ENCODE measurements around the gene LEPROT. TPM values are rescaled to one million over a fixed set of nuclear protein-coding genes. Genes with fewer than 3 reads are reported as not detected.

LEPROT gene
- total RNA-seq, 4 donors from 2014 or later, result 34.6 to 52.4 (median 44.2) TPM

- DNase-seq (ENCODE audit: low spot score in 2 of 2), result no peak
- Histone ChIP-seq H3K27ac (no peak overlapping the region), H3K4me1 (no peaks in the 10 kb centered on the region), H3K9me3 (no peaks in the 10 kb centered on the region), H3K27me3 (no peaks in the 10 kb centered on the region), H3K4me3 (no peak overlapping the region), H3K36me3 (no peaks in the 10 kb centered on the region)
- TF ChIP-seq POLR2A (IDR thresholded peaks at IDR 0.05) (no peak), EP300 (IDR thresholded peaks at IDR 0.05) (no peak), POLR2AphosphoS5 (IDR thresholded peaks at IDR 0.05) (no peak), CTCF (IDR thresholded peaks at IDR 0.05) (no peak)
Measured at GRCh38 chr1:65404941-65405340, 15.5 kb upstream of the LEPROT start.

- Histone ChIP-seq H3K27ac (no peak overlapping the region), H3K27me3 (no peaks in the 10 kb centered on the region), H3K4me1 (no peaks in the 10 kb centered on the region), H3K9me3 (no peaks in the 10 kb centered on the region), H3K36me3 (no peaks in the 10 kb centered on the region), H3K4me3 (no peak overlapping the region)
- no peak for TF ChIP-seq POLR2AphosphoS5 (IDR thresholded peaks at IDR 0.05)
- no peak for DNase-seq (ENCODE audit: low spot score in 2 of 2)
- 86% methylated on average over 2 of the region's 2 CpGs for WGBS
Measured at GRCh38 chr1:65407877-65408276, 12.6 kb upstream of the LEPROT start.

GRCh38 chr1:65409314-65409713, 11.2 kb upstream of the LEPROT start:
- no peak for DNase-seq (ENCODE audit: low spot score in 2 of 2)
- Histone ChIP-seq H3K9me3 (no peaks in the 10 kb centered on the region), H3K27me3 (no peaks in the 10 kb centered on the region), H3K36me3 (no peaks in the 10 kb centered on the region), H3K4me3 (no peak overlapping the region), H3K4me1 (no peaks in the 10 kb centered on the region), H3K27ac (no peak overlapping the region)
- TF ChIP-seq EP300 (IDR thresholded peaks at IDR 0.05), result no peak
- WGBS, result 57% methylated on average over 1 of the region's 1 CpG

GRCh38 chr1:65409816-65410326, 10.6 kb upstream of the LEPROT start:
- 90% methylated on average over 4 of the region's 4 CpGs for WGBS
- Histone ChIP-seq H3K9me3 (no peaks in the 10 kb centered on the region), H3K27ac (no peak overlapping the region), H3K4me1 (no peaks in the 10 kb centered on the region), H3K36me3 (no peaks in the 10 kb centered on the region), H3K27me3 (no peaks in the 10 kb centered on the region), H3K4me3 (no peak overlapping the region)
- TF ChIP-seq POLR2AphosphoS5 (IDR thresholded peaks at IDR 0.05) (no peak), POLR2A (IDR thresholded peaks at IDR 0.05) (no peak), EP300 (IDR thresholded peaks at IDR 0.05) (no peak), CTCF (IDR thresholded peaks at IDR 0.05) (no peak)
- DNase-seq (ENCODE audit: low spot score in 2 of 2), result no peak

GRCh38 chr1:65412256-65412983, 8.0 kb upstream of the LEPROT start:
- H3K9me3 ChIP-seq, result no peaks in the 10 kb centered on the region
- no peaks in the 10 kb centered on the region for H3K4me1 ChIP-seq
- DNase-seq (ENCODE audit: low spot score in 2 of 2), result no peak
- 89% methylated on average over 4 of the region's 4 CpGs for WGBS
- H3K4me3 ChIP-seq, result no peak overlapping the region
- TF ChIP-seq POLR2AphosphoS5 (IDR thresholded peaks at IDR 0.05) (no peak), EP300 (IDR thresholded peaks at IDR 0.05) (no peak), POLR2A (IDR thresholded peaks at IDR 0.05) (no peak), CTCF (IDR thresholded peaks at IDR 0.05) (no peak)
- H3K36me3 ChIP-seq, result no peaks in the 10 kb centered on the region
- no peaks in the 10 kb centered on the region for H3K27me3 ChIP-seq
- no peak overlapping the region for H3K27ac ChIP-seq

GRCh38 chr1:65412984-65413375, 7.5 kb upstream of the LEPROT start:
- no peaks in the 10 kb centered on the region for H3K27me3 ChIP-seq
- H3K36me3 ChIP-seq, result no peaks in the 10 kb centered on the region
- TF ChIP-seq POLR2AphosphoS5 (IDR thresholded peaks at IDR 0.05) (no peak), EP300 (IDR thresholded peaks at IDR 0.05) (no peak), POLR2A (IDR thresholded peaks at IDR 0.05) (no peak), CTCF (IDR thresholded peaks at IDR 0.05) (no peak)
- H3K27ac ChIP-seq, result no peak overlapping the region
- no peaks in the 10 kb centered on the region for H3K4me1 ChIP-seq
- no peak overlapping the region for H3K4me3 ChIP-seq
- no peaks in the 10 kb centered on the region for H3K9me3 ChIP-seq
- DNase-seq (ENCODE audit: low spot score in 2 of 2), result no peak
- 91% methylated on average over 3 of the region's 3 CpGs for WGBS
